NOMO-1 (cell line): Measurements from ENCODE around the gene L3MBTL1.
A peak's percentile ranks its signal among the peaks of the same experiment; 100 is the strongest.

ENCODE experiments used
- DNase-seq, 2 experiments: peaks; one replicate each; lab custom pipeline; 2025; ENCODE audit not compliant: unreplicated experiment in 2 of 2; lab: John Stamatoyannopoulos, UW

L3MBTL1 gene

DNA sequence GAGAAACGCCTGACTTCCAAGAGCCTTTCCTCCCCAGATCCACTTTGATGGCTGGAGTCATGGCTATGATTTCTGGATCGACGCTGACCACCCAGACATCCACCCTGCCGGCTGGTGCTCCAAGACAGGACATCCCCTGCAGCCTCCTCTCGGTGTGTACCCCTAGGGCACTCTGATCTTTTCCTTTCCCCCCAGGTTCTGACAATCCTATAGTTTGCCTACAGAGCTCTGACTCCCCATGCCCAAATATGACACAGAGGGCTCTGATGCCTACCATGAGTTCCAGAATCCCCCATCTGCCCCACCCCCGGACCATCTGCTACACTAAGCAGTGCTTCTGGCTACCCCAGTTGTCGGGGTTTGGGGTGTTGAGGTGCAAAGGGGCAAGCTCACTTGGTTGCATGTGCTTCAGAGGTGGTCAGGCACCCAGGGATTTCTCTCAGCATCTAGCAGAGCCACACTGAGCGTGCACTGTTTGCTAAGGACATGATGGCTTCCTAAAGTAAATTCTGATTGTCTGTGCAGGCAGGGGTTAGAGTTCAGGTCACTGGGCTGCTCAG is 27.4 kb downstream of the L3MBTL1 start:
- no peak for DNase-seq

DNA sequence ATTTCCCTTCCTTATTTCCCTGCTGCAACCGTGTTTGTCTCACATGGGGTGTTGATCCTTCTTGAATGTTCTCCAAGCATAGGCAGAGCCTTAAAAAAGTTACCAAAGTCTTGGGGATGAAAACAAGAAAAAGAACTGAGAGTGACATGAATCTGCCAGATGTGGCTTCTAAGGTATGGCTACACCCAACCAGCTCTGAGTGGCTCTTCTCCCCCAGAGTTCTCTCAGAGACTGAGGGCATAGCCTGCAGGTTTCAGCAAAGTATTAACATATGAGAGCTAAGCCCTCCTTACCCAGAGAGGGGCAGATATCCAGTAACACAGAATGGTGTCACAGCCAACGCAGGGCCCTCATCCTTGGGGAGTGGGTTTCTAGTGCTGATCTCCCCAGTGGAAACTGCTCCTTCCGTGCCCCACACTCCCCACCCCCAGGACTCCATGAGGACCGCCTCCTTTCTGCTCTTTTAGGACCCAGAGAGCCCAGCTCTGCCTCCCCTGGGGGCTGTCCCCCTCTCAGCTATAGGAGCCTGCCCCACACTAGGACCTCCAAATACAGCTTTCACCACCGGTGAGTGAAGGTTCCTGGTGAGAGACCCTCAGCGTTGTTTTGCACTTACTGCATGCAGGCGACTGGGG is 28.0 kb downstream of the L3MBTL1 start:
- no peak for DNase-seq

DNA sequence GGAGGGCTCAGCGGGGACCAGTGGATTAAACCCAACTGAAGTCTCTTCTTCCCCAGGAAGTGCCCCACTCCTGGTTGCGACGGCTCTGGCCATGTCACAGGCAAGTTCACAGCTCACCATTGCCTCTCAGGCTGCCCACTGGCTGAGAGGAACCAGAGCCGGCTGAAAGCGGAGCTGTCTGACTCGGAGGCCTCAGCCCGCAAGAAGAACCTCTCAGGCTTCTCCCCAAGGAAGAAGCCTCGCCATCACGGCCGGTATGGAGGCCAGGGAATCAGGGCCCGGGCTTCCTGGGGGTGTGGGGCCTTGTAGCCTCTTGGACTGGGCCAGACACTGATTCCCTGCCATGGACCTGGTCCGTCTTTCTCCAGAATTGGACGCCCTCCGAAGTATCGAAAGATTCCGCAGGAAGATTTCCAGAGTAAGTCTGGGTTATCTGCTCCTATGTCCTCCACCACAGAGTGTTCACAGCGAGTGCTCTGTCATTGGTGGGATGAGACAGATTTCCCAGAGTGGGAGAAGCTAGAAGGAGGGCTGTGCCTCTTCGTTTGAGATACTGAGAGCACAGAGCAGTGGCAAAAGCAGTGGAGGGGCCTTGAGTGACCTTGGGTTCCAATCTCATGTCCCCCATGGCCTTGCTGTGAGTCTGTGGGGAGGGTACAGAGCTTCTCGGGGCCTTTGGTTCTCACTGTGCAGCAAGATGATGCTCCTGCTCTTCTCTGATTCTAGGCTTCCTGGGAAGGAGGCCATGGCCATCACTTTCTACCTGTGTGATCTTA is 28.7 kb downstream of the L3MBTL1 start:
- no peak for DNase-seq

DNA sequence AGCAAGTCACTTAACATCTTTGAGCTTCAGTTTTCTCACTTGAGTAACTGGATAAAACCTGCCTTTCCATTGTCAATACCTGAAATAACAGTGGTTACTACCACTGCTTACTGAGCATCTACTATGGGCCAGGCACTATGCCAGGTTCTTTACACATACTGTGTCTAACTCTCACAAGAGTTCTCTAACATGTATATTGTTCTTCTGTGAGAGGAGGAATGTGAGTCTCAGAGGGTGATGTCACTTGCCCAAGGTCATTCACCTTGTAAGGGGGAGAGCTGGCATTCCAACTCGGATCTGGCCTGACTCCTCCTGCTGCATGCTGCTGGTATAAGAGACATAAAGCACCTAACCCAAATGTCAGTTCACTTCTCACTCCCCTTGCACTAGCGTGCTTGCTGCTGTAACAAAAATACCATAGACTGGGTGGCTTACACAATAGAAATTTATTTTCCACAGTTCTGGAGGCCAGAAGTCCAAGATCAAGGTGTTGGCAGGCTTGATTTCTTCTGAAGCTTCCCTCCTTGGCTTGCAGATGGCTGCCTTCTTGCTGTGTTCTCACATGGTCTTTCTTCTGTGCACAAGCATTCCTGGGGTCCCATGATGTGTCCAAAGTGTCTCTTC is 29.4 kb downstream of the L3MBTL1 start:
- DNase-seq = no peak

- peak; percentile 58 to 79 for DNase-seq
Measured at GRCh38 chr20:43537921-43538877, 30.7 kb downstream of the L3MBTL1 start.

DNA sequence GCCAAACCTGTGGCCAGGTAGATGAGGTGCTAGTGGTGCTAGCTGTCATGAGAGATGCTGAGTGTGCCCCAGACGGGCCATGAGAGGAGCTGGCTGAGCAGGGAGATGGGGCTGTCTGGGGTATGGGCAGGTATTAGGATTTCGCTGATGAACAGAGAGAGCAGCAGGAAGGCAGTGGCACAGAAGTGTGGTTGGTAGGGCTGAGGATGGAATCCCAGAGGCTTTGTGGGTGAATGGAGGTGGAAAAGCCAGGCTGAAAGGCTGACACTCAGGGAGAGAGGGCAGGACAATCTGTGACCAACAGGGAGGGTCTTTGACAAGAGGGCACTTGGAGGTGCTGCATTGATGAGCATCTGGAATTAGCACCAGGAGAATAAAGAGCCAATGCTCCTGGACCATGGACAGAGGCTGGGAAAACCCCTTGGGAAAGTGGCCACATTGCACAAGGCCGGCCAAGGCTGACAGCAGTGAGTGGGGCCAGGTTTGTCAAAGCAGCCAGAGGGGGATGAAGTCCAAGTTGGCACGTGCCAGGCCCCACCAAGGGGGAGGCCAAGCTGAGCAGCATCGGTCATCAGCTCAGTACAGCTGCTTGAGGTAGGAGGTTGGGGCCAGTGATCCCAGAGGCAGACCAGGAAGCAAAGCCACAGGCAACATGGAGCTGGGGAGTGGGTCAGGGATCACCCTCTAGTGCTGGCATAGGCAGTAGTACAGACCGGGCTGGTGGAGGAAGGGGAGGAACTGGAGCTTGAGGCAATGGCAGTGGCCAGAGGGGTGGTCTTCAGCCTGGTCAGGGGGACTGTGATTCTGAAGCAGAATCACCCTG is 31.6 kb downstream of the L3MBTL1 start:
- no peak for DNase-seq

DNA sequence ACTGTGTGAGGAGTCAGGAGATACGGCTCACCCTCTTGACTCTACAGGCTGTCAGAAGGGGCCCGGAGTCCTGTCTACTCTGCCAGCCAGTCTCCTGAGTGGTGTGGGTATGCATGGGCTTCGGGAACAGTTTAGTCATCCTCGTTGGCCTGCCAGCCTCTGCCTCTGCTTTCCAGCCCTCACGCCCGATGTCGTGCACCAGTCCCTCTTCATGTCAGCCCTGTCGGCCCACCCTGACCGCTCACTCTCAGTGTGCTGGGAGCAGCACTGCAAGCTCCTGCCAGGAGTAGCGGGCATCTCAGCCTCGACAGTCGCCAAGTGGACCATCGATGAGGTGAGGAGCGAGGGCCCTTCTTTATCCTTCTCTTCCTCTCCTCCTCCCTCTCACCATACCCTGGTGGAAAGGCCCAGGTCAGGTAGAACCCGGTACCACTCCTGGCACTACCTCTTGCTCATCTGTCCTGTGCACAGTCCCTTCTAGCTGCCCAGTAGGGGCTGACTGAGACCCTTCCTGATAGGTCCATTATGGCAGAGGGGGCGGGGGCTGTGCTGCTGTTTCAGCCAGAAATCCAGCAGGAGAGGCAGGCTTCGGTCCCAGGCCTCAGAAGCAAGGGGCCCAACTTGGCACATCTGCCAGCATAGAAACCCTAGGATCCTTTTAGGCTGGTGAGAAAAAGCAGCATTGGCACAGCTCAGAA is 32.6 kb downstream of the L3MBTL1 start:
- DNase-seq = no peak

GRCh38 chr20:43540673-43541060 is 33.2 kb downstream of the L3MBTL1 start:
- DNase-seq = no peak

- peak in 1 of 2 experiments; percentile 11 for DNase-seq
Measured at GRCh38 chr20:43541214-43541613, 33.7 kb downstream of the L3MBTL1 start.

DNA sequence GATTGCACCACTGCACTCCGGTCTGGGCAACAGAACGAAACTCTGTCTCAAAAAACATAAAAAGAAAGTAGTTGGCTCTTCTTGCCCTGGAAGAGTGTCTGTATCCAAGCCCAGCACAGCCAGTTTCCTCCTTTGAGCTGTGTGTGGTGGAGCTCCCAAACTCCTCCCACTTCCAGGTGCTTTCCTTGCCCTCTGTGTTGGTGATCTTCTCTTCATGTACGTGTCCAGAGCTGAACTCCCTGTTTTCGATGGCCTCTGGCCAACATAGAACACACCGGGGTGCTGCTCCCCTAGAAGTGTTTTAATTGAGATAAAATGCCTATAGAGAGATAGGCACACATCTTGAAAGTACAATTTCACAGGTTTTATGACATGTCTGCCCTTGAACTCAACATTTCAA is 34.7 kb downstream of the L3MBTL1 start:
- DNase-seq = no peak

GRCh38 chr20:43542674-43543073 is 35.2 kb downstream of the L3MBTL1 start:
- DNase-seq = no peak

- no peak for DNase-seq
Measured at GRCh38 chr20:43543138-43543537, 35.6 kb downstream of the L3MBTL1 start.

DNA sequence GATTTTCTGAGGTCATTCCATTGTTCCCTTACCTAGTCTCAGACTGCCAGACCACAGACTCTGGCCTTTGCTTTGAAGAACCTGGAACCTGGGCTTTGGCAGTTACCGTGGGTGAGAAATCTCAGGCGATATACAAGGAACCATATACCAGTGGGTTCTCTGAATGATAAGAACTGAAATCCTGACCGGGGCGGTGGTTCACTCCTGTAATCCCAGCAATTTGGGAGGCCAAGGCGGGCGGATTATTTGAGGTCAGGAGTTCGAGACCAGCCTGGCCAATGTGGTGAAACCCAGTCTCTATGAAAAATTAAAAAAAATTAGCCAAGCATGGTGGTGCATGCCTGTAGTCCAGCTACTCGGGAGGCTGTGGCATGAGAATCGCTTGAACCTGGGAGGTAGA is 37.0 kb downstream of the L3MBTL1 start:
- DNase-seq = no peak

DNA sequence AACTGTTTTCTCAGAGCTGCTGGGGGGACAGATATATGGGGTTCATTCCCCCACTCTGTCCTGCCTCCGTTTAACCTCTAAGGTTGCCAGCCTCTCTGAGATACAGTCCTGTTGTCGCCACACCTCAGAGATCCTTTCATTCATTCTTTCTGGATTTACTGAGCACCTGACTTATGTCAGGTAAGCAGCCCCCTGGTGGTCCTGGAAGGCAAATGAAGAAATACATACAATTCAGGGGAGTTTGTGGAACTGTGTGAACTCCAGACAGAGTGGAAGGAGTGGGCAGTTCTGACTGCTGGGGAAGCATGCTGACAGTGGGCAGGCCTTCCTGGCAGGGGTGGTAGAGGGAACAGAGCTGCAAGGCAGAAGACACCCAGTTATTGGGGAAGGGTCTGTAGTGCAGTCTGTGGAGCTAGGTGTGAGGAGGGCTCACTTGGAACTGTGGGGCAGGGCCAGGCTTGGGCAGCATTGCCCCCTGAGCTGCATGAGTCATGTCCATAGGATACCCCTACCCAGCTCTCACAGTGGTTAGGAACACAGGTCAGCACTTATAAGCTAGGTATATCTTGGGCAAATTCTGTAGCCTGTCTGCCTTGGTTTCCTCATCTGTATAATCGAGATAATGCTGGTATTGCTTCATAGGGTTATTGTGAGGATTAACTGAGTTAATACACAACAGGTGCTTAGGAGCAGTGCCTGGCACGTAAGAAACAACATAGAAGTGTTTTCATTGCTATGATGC is 38.5 kb downstream of the L3MBTL1 start:
- DNase-seq = no peak

DNA sequence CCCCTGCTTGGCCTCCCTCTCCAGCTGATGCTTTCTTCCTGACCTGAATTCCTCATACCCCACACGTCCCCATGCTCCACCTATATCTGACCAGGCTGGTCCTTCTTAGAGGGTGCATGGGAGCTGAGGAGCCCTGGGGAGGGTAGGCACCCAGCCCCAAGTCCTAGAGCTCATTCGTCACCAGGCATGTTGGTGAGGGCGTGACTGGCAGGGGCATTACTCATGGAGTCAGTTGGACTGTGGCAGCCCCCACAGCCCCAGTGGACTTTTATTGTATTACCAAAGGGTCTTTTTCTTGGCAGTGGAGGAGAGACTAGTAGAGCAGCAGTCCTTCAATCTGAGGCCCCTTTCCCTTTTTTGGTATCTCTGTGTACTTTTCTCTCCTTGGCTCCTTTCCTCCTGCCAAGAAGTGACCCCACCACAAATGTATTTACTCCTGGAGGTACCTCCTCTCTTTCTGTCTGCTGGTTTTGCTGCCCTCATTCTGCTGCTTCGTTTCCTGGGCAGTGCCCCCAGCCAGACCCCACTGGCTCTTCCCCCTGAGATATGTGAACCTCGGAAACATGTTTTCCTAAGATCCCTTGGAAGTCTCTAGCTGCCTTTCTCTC is 40.9 kb downstream of the L3MBTL1 start:
- DNase-seq = no peak

GRCh38 chr20:43549416-43550065 is 42.0 kb downstream of the L3MBTL1 start:
- DNase-seq = no peak

DNA sequence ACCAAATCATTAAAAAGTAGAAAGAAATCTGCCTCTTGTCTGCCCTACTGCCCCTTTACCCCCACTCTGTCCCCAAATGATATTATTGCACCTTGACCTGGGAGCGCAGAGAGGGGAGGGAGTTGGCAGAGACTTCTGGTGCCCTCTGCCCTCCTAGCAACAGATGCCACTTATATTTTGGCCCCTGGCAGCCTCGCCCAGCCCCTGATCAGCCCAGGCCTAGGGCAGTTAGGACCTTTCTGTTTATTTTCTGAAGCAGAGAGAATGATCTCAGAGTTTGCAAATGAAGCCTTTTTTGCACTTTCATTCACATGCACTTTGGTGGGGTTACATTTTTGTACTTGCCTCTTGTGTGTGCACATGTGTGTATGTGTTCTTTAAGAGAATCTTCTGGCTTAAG is 43.0 kb downstream of the L3MBTL1 start:
- DNase-seq = no peak

DNA sequence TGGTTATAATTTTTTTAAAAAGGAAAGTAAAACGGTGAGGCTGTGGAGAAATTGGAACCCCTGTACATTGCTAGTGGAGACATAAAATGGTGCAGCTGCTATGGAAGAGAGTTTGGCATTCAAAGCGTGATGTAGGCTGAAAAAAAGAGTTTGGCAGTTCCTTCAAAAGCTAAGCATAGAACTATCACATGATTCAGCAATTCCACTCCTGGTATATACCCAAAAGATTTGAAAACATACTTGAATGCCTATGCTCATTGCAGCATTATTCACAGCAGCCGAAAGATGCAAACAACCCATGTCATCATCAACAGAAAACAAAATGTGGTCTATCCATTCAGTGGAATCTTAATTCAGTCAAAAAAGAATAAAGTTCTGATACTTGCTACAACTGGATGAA is 46.9 kb downstream of the L3MBTL1 start:
- no peak for DNase-seq
